Colonic mucosa (tissue), 4 donors: Measurements from ENCODE around the gene GSG1L. TPM values are rescaled to one million over a fixed set of nuclear protein-coding genes. Genes with fewer than 3 reads are reported as not detected.

ENCODE experiments used
- DNase-seq: peaks from one replicate; pipeline ENCODE4 v3.0.0-alpha.2; 2020
- H3K27ac ChIP-seq: fragments of 200-600 bp; one replicate; pipeline ENCODE4 v1.8.0; 2021
- H3K27me3 ChIP-seq: fragments of 200-600 bp; one replicate; pipeline ENCODE4 v1.8.0; 2021
- H3K36me3 ChIP-seq: fragments of 200-600 bp; one replicate; pipeline ENCODE4 v1.8.0; 2021
- H3K4me1 ChIP-seq: fragments of 200-600 bp; one replicate; pipeline ENCODE4 v1.8.0; 2021; ENCODE audit warnings: mild to moderate bottlenecking
- H3K4me3 ChIP-seq: fragments of 200-600 bp; one replicate; pipeline ENCODE4 v1.8.0; 2021
- H3K9ac ChIP-seq, 2 donors: one replicate each; pipeline ENCODE4 v1.7.0; 2013; ENCODE audit warnings: control low read depth in 2 of 2, low read depth in 2 of 2, low read length in 2 of 2
- H3K9me3 ChIP-seq: fragments of 200-600 bp; one replicate; pipeline ENCODE4 v1.8.0; 2021
- CTCF ChIP-seq: fragments of 200-600 bp; IDR thresholded peaks from one replicate; pipeline ENCODE4 v1.8.0; 2022; ENCODE audit warnings: antibody characterized with exemption, mild to moderate bottlenecking
- intact Hi-C: fragments of 100-400 bp; cut with DNase I; formaldehyde crosslinking; loops from one replicate; pipeline ENCODE4 v1.14.1; 2022
- total RNA-seq, 2 donors: library from RNA; stranded (reverse); fragmentation: NEBNext Ultra II Directional in 1 of 2; extraction: Animal tissue kit (Norgen Biotek cat#: 25700) in 1 of 2; gene quantifications; one replicate each; pipeline ENCODE4 v1.2.1, GENCODE V29; 2021
- donor health status: healthy.
- donor health status: DM: no; HTN: no; CAD: no.
- donor health status: DM: no; HTN: no; CAD: no.

Gene GSG1L
- total RNA-seq, 2 donors from 2014 or later: 0.13 to 0.15 TPM

DNA sequence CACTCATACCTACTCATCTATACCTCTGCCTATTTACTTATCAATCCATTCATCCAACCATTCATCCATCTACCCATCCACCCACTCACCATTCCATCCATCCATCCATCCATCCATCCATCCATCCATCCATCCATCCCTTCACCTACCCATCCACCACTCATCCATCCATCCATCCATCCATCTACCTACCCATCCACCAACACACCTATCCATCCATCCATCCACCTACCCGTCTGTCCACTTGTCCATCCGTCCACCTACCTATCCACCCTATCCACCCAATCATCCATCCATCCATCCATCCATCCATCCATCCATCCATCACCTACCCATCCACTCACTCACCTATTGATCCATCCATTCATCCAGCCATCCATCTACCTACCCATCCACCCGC is 235.7 kb downstream of the GSG1L start:
- no peaks in the 10 kb centered on the region for H3K36me3 ChIP-seq
- H3K4me3 ChIP-seq: no peak overlapping the region
- H3K4me1 ChIP-seq: no peaks in the 10 kb centered on the region
- TF ChIP-seq CTCF: no peak
- H3K27ac ChIP-seq: no peak overlapping the region
- H3K27me3 ChIP-seq: no peaks in the 10 kb centered on the region
- no peaks in the 10 kb centered on the region for H3K9me3 ChIP-seq
- intact Hi-C loops: no loop called here
- DNase-seq: no peak
- H3K9ac ChIP-seq: no peak overlapping the region

GRCh38 chr16:27826893-27827289 is 236.6 kb downstream of the GSG1L start:
- H3K4me1 ChIP-seq: no peaks in the 10 kb centered on the region
- no peak overlapping the region for H3K27ac ChIP-seq
- H3K9ac ChIP-seq: no peak overlapping the region
- H3K36me3 ChIP-seq: no peaks in the 10 kb centered on the region
- intact Hi-C loops: no loop called here
- no peaks in the 10 kb centered on the region for H3K9me3 ChIP-seq
- no peaks in the 10 kb centered on the region for H3K27me3 ChIP-seq
- no peak for DNase-seq
- no peak overlapping the region for H3K4me3 ChIP-seq
- no peak for TF ChIP-seq CTCF

DNA sequence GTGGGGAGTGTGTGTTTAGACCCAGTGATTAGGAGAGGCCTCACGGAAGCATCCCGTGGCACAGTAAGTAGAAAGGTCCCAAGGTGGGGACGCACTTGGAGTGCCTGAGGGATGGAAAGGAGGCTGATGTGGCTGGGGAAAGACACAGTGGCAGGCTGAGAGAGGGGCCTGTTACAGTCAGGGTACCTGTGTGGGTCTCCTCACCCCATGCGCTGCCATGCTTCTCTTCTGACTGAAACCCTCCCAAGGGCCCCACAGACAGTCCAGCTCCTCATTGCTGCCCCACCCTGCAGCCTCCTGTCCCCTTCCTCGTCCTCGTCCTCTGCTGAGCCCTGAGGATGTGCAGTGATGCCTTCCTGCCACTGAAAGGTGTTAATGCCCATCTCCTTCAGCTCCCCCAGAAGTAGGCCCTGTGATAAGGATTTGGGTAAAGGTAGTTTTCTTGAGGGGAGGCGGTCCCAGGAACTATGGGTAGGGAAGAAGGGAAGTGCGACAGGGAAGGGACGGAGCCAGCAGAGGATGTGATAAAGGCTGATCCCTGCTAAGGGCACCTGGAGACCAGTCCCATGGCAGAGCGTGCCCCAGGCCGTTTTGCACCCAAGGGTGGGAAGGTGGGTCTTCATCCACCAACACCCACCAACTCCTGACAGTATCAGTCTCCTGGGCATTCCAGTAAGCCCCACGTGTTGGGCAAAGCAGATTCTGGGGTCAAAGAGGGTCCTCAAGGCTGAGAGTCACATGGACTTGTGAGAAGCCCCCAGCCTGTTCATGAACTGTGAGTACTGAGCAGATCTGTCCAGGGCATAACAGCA is 237.2 kb downstream of the GSG1L start:
- intact Hi-C loops: no loop called here
- Histone ChIP-seq H3K4me3 (no peak overlapping the region), H3K4me1 (no peaks in the 10 kb centered on the region), H3K27ac (no peak overlapping the region), H3K36me3 (no peaks in the 10 kb centered on the region), H3K9ac (no peak overlapping the region), H3K9me3 (no peaks in the 10 kb centered on the region), H3K27me3 (no peaks in the 10 kb centered on the region)
- TF ChIP-seq CTCF: no peak
- no peak for DNase-seq

DNA sequence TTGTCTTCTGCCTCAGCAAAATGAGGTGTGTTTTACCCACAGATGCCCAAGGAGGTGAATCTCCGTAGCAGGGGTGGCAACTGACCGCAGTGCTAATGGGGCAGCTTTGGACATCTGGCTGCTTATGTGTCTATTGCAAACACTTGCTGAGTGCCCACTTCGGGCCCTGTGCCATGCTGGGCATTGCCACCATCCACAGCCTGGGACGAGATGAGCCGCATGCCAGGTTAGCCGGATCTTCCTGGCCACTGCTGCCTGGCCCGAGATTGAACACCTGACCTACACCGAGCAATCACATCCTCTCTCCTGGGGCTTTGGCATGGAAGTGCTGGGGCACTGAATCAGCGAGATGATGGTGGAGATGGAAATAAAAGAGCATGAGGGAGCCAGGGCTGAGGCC is 238.7 kb downstream of the GSG1L start:
- no peaks in the 10 kb centered on the region for H3K27me3 ChIP-seq
- intact Hi-C loops: no loop called here
- DNase-seq: no peak
- no peak overlapping the region for H3K4me3 ChIP-seq
- no peaks in the 10 kb centered on the region for H3K4me1 ChIP-seq
- no peaks in the 10 kb centered on the region for H3K9me3 ChIP-seq
- no peaks in the 10 kb centered on the region for H3K36me3 ChIP-seq
- no peak for TF ChIP-seq CTCF
- no peak overlapping the region for H3K27ac ChIP-seq
- H3K9ac ChIP-seq: no peak overlapping the region

DNA sequence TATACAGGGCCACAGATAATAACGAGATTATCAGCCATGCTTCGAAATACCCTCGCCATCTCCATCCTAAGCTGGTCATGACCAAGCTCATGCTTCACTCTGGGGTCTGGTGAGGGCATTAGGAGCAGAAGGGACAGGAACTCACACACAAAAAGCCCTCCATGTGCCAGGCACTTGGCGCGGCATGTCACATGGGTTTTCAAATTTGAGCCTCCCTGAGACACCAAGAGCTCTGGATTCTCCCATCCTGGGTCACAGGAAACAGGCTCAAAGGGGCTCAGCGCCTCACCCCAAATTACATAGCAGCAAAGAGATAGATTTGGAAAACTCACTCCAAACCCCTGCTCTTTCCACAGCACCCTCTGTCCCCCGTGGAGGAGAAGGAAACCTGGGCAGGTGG is 239.5 kb downstream of the GSG1L start:
- H3K4me1 ChIP-seq: no peaks in the 10 kb centered on the region
- H3K27me3 ChIP-seq: no peaks in the 10 kb centered on the region
- no peak overlapping the region for H3K27ac ChIP-seq
- no peak overlapping the region for H3K9ac ChIP-seq
- DNase-seq: no peak
- no peak for TF ChIP-seq CTCF
- H3K36me3 ChIP-seq: no peaks in the 10 kb centered on the region
- no peaks in the 10 kb centered on the region for H3K9me3 ChIP-seq
- intact Hi-C loops: no loop called here
- no peak overlapping the region for H3K4me3 ChIP-seq
